ENCODE results near the gene RAD9A. TPM values are rescaled to one million over a fixed set of nuclear protein-coding genes. Genes with fewer than 3 reads are reported as not detected.

RAD9A gene
- total and polyA plus RNA-seq, 9 of the 15 experiments (the other 6 are each of a cell fraction or from before 2014, with no cell fraction given): 1.4 to 41.2 (median 16.1) TPM

GRCh38 chr11:67382276-67383136 lies 9.3 kb upstream of the RAD9A start:
- in situ Hi-C loops (cut with MboI) (loop anchor here (5.0 kb wide), 1 partner anchor 120 kb away; no protein-coding TSS in a partner anchor), intact Hi-C loops (cut with micrococcal nuclease) (loop anchor here (1.0 to 5.0 kb wide), 4 partner anchors 25 to 300 kb away; partner anchors contain the start of gene POLD4)
- no TSS peak for BruUV-seq (replicated peaks)
- H3K4me2 ChIP-seq (ENCODE audit: insufficient read depth, low read length): no peak overlapping the region
- ATAC-seq (peak; percentile 88), DNase-seq (ENCODE audit: extremely low read depth in 1 of 4, low spot score in 3 of 4) (peak; percentile 68 to 91 (median 78)), FAIRE-seq (peak; percentile 94)
- H3K4me3 ChIP-seq: no peak overlapping the region
- H3K36me3 ChIP-seq (ENCODE audit: control insufficient read depth, insufficient read depth, low read length): no peaks in the 10 kb centered on the region
- no peaks in the 10 kb centered on the region for H3K9me3 ChIP-seq (replicated peaks; ENCODE audit: control insufficient read depth, insufficient read depth, low read depth, low read length)
- H3K79me2 ChIP-seq (ENCODE audit: control insufficient read depth, insufficient read depth, low read length): no peaks in the 10 kb centered on the region
- no peaks in the 10 kb centered on the region for H3K27me3 ChIP-seq (ENCODE audit: control insufficient read depth in 2 of 2, insufficient read depth in 2 of 2, low read length in 2 of 2)
- H2AFZ ChIP-seq (ENCODE audit: low read depth, low read length): peak overlapping the region; percentile 61; the same call in 1 of the 2 replicates
- H3K9ac ChIP-seq (ENCODE audit: insufficient read depth in 1 of 2, low read depth in 2 of 2, low read length in 2 of 2): peak overlapping the region in 1 of 2 experiments; percentile 57; a peak in 1 of 4 replicates
- peaks cover 43 to 51% of the 10 kb centered on the region in 2 experiments for H3K4me1 ChIP-seq (replicated peaks in 1 of 2; ENCODE audit: control insufficient read depth in 2 of 2, insufficient read depth in 2 of 2, low read length in 2 of 2)
- ChIA-PET CTCF (ENCODE audit: low intra/inter-chr PET ratio) (interaction anchor here (0.7 to 2.9 kb wide), 8 partner anchors 25 to 300 kb away, joined by 3 to 41 read pairs (median 6); partner anchors contain the start of gene POLD4), POLR2A (interaction anchor here (0.5 to 2.6 kb wide), 13 partner anchors 9 to 454 kb away, joined by 3 to 11 read pairs (median 3); partner anchors contain the start of genes CLCF1 and RAD9A)
- H4K20me1 ChIP-seq (replicated peaks; ENCODE audit: control insufficient read depth, insufficient read depth, low read length): no peaks in the 10 kb centered on the region
- H3K27ac ChIP-seq (ENCODE audit: extremely low read depth, low read depth, low read length): no peak overlapping the region
- WGBS (ENCODE audit: insufficient coverage, low coverage, missing lambda C conversion rate): 27% methylated on average over 14 of the region's 16 CpGs
- H3K9me1 ChIP-seq (ENCODE audit: control insufficient read depth, insufficient read depth, low read length): no peaks in the 10 kb centered on the region
- TF ChIP-seq POLR2AphosphoS5 (IDR thresholded peaks at IDR 0.05; ENCODE audit: control insufficient read depth, insufficient read depth, low read depth, low read length): no peak
- TF ChIP-seq, protein P1, sequence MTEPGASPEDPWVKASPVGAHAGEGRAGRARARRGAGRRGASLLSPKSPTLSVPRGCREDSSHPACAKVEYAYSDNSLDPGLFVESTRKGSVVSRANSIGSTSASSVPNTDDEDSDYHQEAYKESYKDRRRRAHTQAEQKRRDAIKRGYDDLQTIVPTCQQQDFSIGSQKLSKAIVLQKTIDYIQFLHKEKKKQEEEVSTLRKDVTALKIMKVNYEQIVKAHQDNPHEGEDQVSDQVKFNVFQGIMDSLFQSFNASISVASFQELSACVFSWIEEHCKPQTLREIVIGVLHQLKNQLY (CRISPR knock-in tag; conservative IDR thresholded peaks at IDR 0.05): no peak
- TF ChIP-seq, protein P2, sequence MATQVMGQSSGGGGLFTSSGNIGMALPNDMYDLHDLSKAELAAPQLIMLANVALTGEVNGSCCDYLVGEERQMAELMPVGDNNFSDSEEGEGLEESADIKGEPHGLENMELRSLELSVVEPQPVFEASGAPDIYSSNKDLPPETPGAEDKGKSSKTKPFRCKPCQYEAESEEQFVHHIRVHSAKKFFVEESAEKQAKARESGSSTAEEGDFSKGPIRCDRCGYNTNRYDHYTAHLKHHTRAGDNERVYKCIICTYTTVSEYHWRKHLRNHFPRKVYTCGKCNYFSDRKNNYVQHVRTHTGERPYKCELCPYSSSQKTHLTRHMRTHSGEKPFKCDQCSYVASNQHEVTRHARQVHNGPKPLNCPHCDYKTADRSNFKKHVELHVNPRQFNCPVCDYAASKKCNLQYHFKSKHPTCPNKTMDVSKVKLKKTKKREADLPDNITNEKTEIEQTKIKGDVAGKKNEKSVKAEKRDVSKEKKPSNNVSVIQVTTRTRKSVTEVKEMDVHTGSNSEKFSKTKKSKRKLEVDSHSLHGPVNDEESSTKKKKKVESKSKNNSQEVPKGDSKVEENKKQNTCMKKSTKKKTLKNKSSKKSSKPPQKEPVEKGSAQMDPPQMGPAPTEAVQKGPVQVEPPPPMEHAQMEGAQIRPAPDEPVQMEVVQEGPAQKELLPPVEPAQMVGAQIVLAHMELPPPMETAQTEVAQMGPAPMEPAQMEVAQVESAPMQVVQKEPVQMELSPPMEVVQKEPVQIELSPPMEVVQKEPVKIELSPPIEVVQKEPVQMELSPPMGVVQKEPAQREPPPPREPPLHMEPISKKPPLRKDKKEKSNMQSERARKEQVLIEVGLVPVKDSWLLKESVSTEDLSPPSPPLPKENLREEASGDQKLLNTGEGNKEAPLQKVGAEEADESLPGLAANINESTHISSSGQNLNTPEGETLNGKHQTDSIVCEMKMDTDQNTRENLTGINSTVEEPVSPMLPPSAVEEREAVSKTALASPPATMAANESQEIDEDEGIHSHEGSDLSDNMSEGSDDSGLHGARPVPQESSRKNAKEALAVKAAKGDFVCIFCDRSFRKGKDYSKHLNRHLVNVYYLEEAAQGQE (IDR thresholded peaks at IDR 0.05; ENCODE audit: borderline replicate concordance): peak; percentile 95
- TF ChIP-seq, protein P2 (CRISPR knock-in tag; IDR thresholded peaks at IDR 0.05; ENCODE audit: low read depth): no peak
- TF ChIP-seq ZBTB9 (CRISPR knock-in tag; IDR thresholded peaks at IDR 0.05): 0 out of 2 replicates have a peak, but pooled peaks have one; percentile 53
- peak; percentile 67 to 92; a peak in 3 of 4 replicates for TF ChIP-seq MAZ (CRISPR knock-in tag; conservative IDR thresholded peaks at IDR 0.05 in 1 of 2, IDR thresholded peaks at IDR 0.05 in 1 of 2)
- no peak for TF ChIP-seq PHF21A (IDR thresholded peaks at IDR 0.05; ENCODE audit: borderline replicate concordance, low read depth)
- peak; percentile 42; the same call in 1 of the 2 replicates for TF ChIP-seq RB1 (IDR thresholded peaks at IDR 0.05; ENCODE audit: low read depth)
- peak; percentile 27; the same call in 1 of the 2 replicates for TF ChIP-seq TCF3 (CRISPR knock-in tag; IDR thresholded peaks at IDR 0.05)
